HG02852 (cell line): Measurements from ENCODE around the gene LRRK1.
A peak's percentile ranks its signal among the peaks of the same experiment; 100 is the strongest.
"Not testable (repeated sequence)": the region's sequence is repeated elsewhere in the genome, so short reads cannot be mapped to it uniquely, and the experiment has no call there.

Experiments
- ATAC-seq: cut with Tn5 transposase; IDR thresholded peaks from one replicate; pipeline ENCODE4 v1.9.1; 2021; ENCODE audit warnings: mild to moderate bottlenecking, moderate library complexity; ENCODE audit not compliant: unreplicated experiment

LRRK1 gene

DNA sequence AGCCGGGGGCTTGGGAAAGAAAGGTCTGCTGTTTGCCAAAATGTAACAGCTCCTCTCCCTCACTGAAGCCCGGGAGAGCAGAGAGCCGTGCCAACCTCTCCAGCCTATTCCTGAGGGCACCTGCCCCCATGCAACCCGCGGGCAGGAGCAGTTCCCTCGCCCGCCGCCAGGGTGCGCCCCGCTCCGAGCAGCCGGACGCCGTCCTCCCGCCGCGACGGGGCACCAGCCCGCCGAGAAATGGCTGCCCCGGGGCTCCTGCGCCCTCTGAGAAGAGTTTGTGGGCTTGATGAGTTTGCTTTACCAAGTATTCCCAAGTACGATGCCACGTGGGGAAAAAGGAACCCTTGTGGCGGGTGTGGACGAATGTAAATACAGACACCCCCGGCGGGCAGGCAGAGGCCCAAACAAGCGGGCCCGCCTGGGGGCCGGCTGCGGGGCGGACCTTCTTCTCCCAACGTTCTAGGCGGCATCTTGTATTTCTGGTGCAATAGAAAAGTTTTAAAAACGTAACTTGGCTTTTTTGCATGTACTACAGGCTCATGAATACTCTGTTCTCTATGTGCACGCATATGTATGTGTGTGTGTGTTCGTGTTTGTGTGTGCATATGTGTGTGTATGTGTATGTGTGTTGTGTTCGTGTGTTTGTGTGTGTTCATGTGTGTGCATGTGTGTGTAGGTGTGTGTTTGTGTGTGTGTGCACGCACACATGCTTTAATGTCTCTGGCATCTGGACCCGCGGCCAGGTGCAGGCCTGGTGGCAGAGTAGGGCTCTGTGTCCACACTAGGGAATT is 169.8 kb downstream of the LRRK1 start:
- ATAC-seq: peak; percentile 76

DNA sequence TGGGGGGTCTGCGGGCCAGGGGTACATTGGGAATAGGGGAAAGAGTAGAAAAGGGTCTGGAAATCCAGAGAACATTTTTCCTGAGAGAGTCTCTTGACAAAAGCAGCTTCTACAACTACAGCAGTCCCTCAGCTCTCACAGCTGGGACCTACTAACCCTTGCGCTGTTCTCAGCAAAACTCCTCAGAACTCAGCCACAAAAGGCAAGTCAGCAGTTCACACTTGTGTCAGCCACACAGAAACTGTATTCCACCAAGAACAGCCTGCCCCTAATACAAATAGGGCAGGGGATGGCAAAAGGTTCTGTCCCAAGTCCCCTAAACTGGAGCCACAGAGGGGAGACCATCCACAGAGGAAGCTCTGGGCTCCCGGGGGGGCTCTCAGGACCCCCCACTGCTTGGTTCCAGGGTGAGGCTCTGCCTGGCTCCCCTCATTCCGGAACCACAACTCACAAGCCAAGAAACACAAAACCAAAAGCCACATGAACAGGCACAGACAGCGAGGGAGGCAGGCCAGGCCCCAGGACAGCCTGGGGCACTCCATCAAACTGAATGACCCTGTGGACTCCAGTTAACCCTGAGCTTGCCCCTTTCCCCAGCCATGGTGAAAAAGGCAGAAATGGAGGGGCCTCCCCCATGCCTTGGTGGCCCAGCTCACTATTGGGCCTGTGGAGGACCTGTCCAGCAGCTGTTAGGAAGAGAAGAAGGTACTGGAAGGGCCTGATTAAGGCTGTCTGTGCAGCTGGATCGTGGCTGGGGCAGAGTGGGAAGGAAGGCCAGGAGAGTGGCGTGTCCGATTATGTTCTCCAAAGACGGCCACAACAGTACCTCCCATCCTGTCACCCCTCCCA is 170.6 kb downstream of the LRRK1 start:
- no peak for ATAC-seq

DNA sequence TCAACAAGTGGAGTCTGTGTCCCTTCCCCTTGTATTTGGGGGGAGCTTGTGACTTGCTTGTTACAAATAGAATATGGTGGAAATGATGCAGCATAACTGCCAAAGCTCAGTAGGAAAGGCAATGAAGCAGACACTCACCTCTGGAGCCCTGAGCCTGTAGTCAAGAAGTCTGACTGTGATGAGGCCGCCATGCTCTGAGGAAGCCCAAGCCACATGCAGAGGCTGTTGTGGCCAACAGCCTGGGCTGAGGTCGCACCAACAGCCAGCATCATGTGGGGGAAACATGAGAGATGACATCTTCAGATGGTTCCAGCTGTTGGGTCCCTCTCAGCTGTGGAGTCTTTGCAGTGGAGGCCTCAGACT is 171.3 kb downstream of the LRRK1 start:
- no peak for ATAC-seq

DNA sequence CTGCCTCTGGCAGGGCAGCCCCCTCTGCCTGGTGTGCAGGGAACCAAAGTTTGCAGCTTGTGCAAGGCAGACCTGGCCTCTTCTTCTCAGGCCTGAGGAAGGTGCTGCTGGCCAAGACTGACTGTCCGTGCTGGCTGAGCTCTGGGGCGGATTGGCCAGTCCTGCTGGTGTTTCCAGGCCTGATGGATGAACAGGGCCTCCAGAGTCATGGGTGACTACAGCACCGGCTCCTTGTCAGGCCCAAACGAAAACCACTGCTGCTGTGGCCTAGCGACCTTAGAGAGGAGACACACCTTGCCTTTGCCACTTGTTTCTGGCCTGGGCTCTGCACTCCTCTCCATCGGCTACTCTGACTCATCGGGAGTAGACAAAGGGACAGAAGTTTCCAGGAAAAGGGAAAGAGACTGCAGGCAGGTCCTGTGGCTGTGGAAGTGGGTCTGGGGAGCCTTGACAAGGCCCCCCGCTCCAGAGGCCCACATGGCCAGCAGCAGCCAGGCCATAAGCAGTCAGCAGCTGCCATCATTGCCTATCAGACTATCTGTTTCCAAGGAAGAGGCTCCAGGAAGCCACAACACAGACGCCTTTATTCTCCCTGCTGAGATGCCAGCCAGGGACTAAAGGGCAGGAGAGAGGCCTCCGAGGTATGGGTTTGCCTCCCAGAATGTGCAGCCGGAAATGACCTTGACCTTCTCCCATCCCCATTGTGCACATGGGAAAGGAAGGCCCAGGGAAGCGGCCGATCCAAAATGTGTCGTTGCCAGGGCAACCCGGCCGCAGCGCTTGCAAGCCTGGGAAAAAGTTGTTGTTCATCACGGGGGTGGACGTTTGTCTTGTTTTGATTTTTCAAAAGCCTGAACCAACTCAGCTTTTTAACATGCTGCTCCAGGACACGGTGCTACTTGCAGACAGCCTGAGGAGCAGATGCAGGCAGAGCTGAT is 172.2 kb downstream of the LRRK1 start:
- ATAC-seq: no peak

DNA sequence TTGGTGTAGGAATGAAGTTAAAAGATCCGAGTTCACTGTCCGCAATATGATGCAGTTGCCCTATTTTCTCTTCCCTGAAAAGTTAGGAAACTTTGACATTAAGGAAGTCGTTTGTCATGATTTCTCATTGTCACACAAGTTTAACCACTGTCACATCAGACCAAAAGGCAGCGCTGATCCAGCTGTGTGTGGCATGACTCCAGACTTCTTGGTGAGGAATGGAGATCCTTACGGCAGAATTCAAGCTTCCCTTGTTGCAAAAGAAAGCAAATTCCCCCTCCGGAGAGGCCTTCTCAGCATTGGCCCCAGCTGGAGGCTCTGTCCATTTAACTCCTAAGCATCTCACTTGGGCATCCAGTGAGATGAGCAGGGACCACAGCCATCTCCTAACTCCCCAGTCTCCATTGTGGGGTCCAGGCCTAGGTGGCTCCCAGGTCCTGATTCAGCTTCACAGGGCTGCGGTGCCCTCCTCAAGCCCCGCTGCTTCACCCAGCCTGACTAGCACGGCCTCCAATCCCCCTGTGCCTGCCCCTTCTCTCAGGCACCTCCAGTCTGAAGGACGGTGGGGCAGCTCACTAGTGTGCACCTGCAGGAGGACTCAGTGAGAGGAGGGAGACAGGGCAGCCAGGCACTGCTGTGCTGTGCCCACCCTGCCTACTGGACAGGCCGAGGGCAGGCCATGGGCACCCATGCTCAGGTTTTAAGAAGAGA is 173.2 kb downstream of the LRRK1 start:
- no peak for ATAC-seq

DNA sequence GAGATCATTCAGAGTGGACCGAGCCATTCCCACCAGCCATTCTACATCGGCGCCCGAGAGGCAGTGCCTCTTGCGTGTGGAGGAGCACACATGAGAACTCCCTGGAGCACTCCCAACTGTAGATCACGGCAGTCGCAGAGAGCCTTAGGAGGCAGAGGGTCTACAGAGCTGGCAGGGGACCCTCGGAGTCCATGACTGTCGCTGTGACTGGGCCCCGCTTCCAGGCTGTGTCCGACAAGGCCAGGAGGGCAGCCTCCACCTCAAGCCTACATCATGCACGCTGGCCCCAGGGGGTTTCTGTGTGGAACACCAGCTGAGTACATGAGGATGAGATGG is 173.7 kb downstream of the LRRK1 start:
- no peak for ATAC-seq

DNA sequence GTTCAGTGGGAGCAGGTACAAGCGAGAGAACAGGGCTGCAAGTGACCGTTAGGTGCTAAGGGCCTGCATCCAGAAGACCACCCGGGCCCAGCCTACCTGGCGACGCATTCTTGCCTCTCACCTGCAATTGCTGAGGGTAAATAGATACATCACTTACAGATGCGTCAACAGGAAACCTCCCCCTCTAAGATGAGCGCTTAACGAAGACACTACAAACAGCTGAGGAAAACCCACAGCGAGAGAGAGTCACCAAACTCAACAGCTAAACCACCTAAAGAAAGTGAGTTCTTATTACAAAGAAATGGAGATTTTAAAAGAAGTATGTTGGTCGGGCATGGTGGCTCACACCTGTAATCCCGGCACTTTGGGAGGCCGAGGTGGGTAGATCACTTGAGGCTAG is 174.8 kb downstream of the LRRK1 start:
- no peak for ATAC-seq

DNA sequence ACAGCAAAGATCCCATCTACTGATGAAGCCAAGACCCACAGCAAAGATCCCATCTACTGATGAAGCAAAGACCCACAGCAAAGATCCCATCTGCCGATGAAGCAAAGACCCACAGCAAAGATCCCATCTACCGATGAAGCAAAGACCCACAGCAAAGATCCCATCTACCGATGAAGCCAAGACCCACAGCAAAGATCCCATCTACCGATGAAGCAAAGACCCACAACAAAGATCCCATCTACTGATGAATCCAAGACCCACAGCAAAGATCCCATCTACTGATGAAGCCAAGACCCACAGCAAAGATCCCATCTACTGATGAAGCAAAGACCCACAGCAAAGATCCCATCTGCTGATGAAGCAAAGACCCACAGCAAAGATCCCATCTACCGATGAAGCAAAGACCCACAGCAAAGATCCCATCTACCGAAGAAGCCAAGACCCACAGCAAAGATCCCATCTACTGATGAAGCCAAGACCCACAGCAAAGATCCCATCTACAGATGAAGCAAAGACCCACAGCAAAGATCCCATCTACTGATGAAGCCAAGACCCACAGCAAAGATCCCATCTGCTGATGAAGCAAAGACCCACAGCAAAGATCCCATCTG is 176.7 kb downstream of the LRRK1 start:
- ATAC-seq: not testable (repeated sequence)

DNA sequence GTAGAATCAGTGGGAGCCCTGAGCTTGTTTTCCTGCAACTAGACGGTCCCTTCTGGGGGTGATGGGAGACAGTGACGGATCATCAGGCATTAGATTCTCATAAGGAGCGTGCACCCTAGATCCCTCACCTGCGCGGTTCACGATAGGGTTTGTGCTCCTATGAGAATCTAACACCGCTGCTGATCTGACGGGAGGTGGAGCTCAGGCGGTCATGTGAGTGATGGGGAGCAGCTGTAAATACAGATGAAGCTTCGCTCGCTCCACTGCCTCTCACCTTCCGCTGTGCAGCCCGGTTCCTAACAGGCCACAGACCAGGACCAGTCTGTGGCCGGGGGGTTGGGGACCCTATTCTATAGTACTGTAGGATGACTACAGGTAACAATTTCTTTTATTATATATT is 178.0 kb downstream of the LRRK1 start:
- no peak for ATAC-seq

DNA sequence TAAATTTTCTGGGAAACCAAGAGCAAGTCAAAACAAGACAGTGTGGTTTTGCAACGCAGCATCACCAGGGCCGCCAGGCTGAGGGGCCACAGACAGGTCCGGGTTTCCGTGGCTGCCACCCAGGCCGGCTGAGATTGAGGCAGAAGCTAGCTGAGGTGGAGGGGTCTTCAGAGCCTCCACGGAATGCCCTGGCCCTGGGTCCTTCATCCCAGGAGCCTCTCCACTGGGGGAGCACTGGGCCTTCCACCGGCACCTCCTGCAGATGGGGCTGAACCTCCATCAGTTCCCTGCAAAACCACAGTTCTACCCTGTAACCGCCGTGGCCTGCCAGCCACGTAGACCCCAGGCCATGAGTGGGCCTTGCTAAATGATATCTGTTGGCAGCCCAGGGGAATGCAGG is 180.0 kb downstream of the LRRK1 start:
- ATAC-seq: no peak

DNA sequence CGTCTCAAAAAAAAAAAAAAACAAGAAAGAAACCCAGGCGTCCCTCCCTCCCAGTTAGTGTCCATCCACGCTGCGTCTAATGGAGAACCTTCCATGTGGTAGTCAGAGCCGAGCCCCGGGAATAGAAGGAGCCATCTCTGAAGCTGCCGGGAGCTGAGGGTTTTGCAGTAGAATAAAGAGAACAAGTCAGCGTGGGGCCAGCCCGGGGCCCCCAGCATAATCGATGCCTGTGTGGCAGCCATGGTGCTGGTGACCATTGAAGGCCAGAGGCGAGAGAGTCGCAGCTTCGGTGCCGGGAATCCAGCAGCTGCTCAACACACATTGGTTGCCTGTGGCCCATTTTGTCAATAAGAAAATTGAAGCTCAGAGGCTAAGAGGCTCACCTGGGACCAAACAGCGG is 181.0 kb downstream of the LRRK1 start:
- ATAC-seq: no peak

DNA sequence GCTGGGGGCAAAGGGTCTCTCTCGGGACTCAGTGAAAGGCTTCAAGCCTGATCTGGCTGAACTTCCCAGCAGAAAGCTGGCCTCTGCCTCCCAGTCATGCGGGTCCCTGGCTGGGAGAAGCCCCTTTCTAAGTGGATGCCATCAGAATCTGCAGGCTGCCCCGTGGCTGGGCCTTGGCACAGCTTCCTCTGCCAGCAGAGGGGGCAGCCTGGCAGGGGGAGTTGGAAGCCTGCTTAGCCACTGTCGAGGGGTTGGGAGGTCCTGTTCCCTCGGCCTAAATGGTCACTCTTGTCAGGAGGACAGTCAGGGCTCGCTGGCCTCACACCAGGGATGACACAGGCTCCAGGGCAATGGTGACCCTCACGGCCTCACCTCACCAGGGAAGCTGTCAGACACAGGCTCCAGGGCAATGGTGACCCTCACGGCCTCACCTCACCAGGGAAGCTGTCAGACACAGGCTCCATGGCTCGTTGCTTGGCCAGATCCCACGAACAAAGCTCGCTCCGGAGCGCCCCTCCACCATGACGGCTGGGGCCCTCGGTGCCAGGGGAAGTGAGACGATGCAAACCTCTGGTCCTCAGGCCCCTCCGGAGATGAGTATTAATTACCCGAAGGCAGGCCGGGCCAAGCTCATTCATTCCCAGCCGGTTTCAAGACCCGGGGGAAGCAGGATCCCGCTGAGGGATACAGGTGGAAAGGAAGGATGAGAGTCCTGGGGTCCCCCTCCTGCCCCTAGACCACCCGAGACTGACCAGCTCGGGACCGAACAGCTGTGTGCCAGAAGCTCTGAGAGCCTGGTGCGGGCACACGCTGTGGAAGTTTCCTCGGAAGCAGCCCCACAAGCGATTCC is 181.7 kb downstream of the LRRK1 start:
- no peak for ATAC-seq

DNA sequence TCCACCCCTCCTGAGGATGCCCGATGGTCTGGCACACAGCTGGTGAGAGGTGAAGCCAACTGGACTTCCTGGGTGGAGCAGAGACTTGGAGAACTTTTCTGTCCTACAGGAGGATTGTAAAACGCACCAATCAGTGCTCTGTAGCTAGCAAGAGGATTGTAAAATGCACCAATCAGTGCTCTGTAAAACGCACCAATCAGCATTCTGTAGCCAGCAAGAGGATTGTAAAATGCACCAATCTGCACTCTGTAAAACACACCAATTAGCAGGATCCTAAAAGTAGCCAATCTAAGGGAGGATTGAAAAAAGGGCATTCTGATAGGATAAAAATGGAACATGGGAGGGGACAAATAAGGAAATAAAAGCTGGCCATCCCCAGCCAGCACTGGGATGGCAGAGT is 182.5 kb downstream of the LRRK1 start:
- ATAC-seq: no peak

DNA sequence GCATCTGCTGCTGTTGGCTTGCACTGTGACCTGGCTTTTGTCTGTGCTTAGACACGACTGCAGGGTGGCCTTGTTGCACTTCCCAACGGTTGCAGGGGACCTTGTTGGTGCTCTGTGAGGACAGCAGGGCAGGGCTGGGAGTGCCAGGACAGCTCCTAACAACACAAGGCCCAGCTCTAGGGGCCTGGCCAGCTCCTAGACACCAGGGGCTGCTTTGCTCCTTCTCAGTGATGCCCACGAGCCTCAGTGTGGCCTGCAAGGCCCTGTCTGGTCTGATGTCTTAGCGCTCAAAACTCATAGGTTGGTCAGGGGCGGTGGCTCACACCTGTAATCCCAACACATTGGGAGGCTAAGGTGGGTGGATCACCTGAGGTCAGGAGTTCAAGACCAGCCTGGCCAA is 183.6 kb downstream of the LRRK1 start:
- ATAC-seq: no peak

DNA sequence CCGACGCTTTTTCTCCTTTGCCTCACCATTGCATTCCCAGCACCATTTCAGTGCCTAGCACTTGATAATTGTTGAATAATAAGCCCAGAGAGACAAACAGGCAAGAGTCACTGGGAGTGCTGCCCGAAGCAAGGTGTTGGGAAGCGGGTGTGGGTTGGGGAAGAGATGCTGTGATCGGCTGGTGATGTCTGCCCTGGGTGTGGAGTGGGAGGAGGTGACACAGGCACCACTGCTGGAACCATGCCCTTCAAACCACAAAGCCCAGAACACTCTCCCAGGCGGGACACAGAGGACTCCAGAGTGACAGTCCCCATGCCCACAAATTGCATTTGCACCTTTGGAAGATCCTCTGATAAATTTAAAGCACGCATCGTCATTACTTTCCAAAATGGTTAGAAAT is 184.4 kb downstream of the LRRK1 start:
- no peak for ATAC-seq

DNA sequence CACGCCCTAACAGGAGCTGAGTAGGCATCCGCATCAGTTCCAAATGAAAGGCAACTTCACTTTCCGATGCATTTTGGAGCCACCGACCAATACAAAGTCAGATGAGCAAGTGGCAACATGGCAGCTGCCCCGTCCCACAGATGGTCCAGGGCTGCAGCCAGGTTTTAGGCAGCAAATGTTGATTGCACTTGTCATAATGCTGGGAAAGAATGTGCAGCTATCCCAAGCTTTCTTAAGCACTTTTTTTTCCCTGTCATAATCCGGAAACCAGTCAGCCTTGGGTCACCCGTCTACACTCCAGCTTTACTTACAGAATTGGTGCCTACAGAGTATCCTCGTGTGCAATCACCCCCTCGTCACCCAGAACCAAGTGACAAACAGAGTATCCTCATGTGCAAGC is 185.0 kb downstream of the LRRK1 start:
- no peak for ATAC-seq

DNA sequence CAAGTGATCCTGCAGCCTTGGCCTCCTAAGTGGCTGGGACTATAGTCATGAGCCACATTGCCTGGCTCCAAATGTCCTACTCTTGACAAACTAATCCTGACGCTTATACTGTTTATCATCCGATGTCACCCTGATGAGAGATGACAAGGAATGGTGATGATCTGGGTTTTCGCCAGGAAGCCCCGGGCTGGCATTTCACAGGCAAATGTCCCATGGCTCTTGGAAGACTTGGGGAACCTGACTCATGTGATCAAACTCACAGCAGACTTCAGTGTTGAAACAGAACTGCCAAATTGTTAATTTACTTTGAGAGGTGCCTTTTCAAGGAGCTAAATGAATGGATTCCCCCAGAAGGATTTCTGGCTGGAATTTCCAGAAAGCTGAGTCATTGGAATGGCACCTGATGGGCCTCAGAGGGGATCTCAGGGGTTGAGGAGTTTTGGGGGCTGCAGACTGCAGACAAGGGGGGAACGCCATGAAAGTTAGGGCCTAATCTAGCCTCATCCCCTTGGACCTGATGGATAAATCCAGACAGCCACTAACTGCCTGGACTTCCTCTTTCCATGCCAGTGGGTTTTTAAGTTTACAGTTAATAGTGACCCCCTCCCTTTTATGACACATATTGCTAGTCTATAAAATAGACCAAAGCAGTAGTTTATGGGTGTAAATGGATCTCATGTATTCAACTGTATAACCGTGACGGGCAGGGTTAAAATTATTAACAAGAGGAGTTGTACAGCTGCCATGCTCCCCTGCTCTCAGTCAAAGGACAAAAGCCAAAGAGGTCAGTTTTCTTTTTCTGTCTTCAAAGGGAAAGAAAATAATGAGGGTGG is 186.1 kb downstream of the LRRK1 start:
- no peak for ATAC-seq

DNA sequence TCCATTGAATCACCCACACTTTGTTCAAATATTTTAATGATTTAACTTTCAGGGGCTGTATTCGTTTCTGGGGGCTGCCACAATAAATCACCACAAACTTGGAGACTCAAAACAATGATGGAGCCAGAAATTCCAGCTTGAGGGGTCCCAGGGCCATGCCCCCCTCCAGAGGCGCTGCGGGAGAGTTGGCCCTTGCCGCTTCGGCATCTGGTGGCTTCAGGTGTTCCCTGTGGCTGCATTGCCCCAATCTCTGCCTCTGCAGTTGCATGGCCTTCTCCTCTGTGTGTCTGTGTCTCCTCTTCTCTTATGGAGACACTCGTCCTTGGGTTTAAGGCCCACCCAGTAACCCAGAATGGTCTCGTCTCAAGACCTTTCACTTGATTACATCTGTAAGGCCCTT is 187.9 kb downstream of the LRRK1 start:
- no peak for ATAC-seq
